Hypothalamus (tissue), 51 donors: ENCODE measurements around the gene SYT11.
A peak's percentile ranks its signal among the peaks of the same experiment; 100 is the strongest.

ENCODE experiments used
- DNase-seq, 51 donors: peaks; one replicate each; lab custom pipeline; 2025; lab: John Stamatoyannopoulos, UW

SYT11 gene

DNA sequence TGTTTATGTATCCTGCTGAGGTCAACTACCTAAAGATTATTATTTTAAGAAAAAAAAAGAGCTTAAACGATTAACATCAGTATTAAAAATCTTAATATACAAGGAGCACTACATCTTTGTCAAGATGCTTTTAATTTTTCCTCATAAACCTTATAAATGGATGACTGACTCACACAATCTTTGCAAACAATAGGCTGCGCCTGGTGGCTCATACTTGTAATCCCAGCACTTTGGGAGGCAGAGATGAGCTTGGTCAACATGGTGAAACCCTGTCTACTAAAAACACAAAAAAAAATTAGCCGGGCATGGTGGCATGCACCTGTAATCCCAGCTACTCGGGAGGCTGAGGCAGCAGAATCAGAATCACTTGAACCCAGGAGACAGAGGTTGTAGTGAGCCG, 73.1 kb downstream of the SYT11 start:
- DNase-seq = no peak

DNA sequence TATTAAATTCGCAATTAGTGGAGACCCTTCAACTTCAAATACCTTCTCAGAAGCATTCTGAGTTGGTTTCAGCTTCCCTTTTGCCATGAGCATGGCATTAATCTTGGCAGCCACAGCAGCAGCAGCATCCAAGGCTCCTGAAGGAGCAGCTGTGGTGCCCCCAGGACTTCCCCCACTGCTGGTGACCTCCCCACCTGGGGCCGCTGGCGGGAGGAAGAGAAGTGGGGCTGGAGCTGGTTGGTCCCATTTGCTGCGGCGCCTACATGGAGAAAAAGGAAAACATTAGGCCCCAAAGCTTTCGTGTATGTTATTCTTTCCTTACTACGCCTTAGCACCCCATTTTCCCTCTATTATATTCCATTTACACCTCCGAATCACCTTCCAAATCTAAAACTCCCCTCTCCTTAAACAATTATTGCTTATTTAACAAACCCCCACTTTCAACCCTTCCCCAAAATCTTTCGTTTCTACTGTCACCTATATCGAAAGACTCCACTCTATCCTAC, 74.3 kb downstream of the SYT11 start:
- DNase-seq = no peak

DNA sequence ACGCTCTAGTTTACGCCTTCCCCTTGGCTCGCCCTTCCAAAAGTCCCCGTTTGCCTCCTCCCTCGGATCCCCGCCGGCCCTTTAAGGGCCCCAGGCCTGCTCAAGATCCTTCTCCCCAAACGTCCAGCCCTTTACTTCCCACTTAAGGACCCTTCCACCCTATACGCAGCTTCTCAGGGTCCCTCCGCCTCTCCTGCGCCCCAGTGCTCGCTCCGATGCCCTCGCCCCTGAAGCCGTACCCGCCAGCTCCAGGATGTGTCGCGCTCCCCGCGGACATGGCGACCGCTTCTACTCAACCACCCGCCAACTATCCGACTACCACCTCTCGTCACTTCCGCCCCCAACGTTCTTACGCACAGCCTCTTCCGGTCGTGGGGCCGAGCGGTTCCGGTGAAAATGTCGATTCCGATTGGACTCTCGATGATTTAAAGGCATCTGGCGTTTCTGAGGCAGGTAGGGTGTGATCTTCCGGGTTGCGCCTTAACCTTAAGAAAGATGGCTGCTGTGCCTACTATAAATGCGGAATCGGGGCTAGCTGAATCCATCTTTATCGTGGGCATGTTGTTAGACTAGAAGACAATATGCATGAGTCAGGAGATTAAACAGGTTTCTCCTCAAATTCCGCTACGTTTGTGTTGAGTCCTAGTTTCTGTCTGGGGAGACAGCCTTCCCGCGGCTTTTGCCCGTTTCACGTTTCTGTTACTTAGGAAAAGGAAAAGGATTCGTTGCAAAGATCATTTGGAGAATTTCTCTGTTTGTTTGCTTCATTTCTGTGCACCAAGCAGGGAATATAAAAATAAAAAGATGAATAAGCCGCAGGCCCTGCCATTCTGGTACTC, 74.9 kb downstream of the SYT11 start, which contains the start of gene KHDC4:
TSS of gene KHDC4 (minus strand) at position 317 of the 839 bp plus-strand sequence. CDS start at position 277, 40 bp downstream.
- DNase-seq = peak; percentile 72 to 99 (median 93)
